Activated CD4-positive, alpha-beta T cell treated with anti-CD3 and anti-CD28 coated beads, Interleukin-2, amount 50 U/mL, for 16 hours (primary cell): ENCODE data around the gene TOP1.

Experiments used
- DNase-seq: peaks from one replicate; pipeline ENCODE4 v3.0.0-alpha.2; 2020

The TOP1 gene

GRCh38 chr20:41133709-41134361, 105.2 kb downstream of the TOP1 start:
- DNase-seq: peak; percentile 51

DNA sequence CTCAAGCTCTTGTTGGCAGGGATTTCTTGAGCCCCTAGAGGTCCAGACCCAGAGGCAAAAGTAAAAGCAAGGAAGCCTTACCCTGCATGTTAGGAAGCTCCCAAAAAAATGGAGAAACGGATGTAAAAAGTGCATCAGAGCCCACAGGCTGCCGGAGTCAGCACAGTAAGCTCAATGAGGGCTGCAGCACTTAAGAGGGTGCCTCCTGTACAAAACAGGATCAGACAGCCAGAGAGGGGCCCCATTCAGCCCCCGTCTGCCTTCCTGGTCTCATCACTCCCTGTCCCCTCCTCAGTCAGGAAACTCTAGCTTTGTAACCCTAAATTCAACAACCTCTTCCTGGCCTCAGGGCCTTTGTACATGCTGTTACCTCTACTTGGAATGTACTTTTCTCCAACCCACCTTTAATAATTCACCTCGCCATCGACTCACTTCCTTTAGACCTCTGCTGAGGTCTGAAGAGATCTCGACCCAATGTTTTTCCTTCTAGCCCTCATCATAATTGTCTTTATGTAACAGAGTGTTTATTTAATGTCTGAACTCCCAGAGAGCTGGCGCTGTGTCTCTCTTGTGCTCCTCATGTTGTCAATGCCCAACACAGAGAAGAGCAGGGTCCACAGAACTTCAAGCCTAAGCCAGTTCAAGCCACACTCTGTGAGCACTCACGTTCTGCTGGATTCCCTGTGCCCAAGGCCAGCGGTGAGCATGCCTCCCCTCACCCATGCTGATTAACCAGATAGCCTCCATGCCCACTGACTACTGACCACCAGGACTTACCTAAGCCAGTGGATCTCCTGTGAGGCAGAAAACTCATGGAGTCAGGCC, 106.0 kb downstream of the TOP1 start:
- no peak for DNase-seq

DNA sequence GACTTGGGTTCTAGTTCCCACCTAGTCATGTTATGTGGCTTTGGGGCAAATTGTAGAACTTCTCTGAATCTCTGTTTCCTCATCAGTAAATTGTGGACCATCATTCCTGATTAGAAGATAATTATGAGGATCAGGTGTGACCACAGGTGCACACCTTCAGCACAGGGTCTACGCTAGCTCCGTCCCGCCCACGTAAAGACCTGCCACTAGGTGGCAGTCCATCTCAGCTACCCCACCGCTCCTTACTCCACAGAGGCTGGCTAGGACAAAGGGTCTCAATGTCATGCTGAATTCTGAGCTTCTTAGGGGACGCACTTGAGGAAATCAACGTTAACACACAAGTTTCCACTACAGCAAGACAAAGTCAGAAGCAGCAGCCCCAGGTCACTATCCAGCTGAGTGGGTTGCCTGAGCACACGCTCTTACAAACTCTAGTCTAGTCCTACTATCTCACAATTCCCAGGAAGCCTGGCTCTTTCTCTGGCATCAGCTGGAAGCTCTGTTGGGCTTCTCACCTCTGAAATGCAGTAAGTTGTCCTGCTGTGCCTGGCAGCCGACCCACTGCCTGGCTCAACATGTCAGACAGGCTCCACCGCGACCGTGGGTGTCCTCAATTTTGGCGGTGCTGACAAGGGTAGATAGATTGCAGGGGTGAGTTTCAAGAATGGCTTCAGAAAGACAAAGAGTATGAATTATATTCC, 106.7 kb downstream of the TOP1 start:
- DNase-seq: peak; percentile 68

- DNase-seq: no peak
These were observed 107.5 kb downstream of the TOP1 start for GRCh38 chr20:41135888-41136679.

GRCh38 chr20:41136680-41137613, 108.3 kb downstream of the TOP1 start, which contains the start of gene PLCG1:
PLCG1 (plus strand) TSS chr20:41137543; CDS start chr20:41137642, 99 bp downstream.
- peak; percentile 87 for DNase-seq

DNA sequence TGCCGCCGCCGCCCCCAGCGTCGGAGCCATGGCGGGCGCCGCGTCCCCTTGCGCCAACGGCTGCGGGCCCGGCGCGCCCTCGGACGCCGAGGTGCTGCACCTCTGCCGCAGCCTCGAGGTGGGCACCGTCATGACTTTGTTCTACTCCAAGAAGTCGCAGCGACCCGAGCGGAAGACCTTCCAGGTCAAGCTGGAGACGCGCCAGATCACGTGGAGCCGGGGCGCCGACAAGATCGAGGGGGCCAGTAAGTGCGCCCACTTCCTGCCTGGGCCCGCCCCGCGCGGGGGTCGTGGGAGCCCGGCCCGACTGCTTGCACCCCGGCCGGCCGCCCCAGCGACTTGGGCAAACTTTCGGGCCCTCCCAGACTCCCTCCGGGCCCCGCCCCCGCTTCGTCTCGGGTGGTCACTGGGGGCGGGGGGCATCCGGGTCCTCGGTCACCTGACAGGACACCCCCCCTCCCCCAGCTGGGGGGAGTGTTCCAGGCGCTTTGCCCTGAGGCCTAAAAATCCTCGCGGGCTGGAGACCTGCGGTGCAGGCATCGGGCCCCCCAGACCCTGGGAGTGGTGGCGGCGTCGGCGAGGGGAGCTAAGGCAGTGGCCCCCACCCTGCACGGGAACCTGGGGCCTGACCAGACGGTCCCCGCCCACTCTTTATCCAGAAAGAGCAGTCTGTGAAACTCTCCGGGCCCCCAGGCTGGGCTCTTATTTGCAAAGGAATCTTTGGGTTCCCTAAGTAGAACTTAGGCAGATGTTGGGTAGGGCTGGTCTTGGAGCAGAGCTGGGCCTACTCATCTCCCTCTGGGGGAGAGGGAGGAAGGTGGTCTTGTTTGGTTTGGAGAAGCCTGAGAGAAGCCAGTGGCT, 109.2 kb downstream of the TOP1 start:
- DNase-seq: peak; percentile 63

DNA sequence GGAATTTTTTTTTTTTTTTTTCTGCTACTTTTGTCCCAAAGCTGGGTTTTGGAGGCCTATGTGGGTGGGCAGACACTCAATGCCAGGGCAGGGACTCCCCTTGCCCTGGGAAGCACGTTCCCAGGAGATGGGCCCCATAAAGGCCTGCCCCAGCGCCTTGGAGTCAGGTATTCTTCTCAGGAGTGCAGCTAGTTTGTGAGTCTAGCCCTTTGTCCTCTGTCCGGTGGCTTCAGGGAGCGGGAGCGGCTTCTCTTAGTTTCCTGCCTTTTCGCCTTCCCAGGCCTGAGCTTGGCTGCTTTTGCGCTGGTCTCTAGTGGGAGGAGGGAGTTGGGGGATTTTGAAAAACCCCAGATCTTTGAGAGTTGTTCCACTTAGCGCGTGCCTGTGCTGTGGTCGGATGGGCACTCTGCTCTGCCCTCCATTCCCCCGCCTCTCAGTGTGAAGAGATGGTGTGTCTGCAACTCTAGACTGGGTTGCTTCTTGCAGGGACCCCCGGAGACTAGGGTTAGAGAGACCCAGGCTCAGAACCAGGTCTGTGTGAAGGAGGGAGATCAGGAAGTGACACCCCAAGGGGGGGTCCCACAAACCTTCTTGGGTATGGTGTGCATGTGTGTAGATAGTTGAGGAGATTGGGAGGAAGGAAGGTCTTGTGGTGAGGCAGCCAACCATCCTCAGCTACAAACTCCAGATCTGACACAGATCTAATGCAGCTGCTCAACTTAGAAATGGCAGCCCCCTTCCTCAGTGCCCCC, 110.0 kb downstream of the TOP1 start:
- DNase-seq: peak; percentile 66

- no peak for DNase-seq
These were observed 110.8 kb downstream of the TOP1 start for GRCh38 chr20:41139227-41140093.

- DNase-seq: peak; percentile 27
These were observed 111.9 kb downstream of the TOP1 start for GRCh38 chr20:41140226-41141133.

DNA sequence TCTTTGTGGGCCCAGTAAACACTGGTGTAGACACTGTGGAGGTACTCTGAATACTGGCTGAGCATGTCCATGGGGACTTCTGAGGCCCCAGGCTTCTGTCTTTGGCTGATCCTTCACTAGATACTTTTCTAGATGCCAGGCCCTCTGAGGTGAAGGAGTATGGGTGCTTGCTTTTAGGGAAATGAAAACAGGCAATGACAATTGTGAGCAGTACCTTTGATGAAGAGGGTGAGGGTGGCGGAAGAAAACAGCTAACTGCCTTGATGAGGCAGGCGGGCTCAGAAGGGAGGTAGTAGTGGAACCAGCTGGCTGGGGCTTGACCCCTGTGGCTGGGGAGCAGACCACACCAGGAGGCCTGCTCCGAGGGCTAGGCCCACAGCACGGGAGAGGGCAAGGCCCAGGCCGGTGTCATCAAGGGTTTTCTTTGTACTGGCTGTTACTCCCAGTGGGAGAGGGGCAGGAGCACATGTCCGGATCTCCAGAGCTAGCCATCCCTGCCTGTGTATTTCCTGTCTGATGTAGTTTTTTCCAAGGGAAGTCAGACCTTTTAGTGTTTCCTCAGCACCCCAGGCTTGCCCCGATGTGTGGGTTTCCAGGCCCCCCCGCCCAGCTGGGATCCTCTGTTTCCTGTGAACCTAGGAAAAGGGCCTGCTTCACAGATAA, 112.7 kb downstream of the TOP1 start:
- no peak for DNase-seq

- DNase-seq: no peak
These were observed 113.6 kb downstream of the TOP1 start for GRCh38 chr20:41142245-41142644.

DNA sequence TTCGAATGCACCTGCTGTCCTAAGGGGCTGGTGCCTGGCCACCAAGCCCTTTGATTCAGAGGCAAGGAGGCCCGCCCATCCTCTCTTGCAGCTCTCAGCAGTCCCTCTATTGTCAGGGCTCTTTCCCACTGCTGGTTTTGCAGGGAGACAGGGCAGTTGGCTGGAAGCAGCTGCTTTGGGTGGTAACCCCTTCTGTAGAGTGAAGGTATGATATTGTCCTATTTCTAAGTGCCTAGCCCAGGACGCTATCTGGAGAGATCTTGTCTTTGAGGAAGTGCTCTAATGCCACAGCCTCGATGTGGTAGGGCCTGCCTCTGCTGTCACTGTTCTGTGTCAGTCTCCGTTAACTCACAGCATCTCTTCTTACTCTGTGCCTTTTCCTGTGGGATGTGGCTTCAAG, 114.3 kb downstream of the TOP1 start:
- peak; percentile 71 for DNase-seq

DNA sequence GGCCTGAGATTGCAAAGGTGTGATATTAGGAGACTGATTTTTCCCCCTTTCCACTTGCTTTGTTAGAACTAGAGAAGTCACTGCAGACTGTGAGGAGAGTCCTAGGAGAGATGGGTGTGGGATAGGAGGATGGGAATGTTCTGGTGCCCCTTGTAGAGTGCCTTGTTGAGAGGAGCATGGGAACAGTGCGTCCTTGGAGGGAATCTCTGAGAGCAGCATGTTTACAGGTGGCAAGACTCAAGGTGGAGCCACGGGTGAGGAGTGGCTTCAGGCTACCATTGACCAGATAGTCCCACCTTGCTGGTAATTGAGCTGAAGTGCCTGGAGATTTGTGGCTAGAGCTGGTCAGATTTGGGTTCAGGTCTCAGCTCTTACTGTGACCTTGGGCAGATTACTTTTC, 114.7 kb downstream of the TOP1 start:
- no peak for DNase-seq

GRCh38 chr20:41145317-41145716, 116.7 kb downstream of the TOP1 start:
- no peak for DNase-seq

GRCh38 chr20:41145821-41146620, 117.4 kb downstream of the TOP1 start:
- no peak for DNase-seq

DNA sequence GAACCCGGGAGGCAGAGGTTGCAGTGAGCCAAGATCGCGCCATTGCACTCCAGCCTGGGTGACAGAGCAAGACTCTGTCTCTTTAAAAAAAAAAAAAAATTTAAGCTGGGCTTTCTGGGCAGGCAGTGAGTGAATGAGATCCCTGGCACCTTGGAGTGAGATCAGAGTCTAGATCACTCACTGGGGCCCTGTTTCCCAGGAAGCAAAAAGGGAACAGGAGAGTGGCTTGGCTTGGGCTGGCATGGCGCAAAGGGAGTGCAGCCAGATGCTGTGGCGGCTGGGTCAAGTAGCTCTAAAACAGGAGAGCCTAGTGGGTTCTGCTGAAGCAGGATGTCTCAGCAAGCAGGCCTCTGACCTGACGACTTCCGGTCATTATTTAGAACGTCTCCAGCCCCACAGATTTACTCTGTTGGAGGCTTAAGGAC, 119.2 kb downstream of the TOP1 start:
- no peak for DNase-seq
